SK-MEL-5 (cell line): ENCODE results near the gene CACNA1B. TPM values are rescaled to one million over a fixed set of nuclear protein-coding genes. Genes with fewer than 3 reads are reported as not detected.

ENCODE experiments used
- DNase-seq: peaks from one replicate; pipeline ENCODE4 v3.0.0-alpha.2; 2016; ENCODE audit warnings: low read depth, low spot score
- in situ Hi-C: cut with HindIII; loops from 2 replicates; pipeline ENCODE4 v1.10.0; 2016; ENCODE audit warnings: low sequenced_read_pairs, high pct_unique_total_duplicates, low pct_unique_long_range_greater_than_20kb
- total RNA-seq: library from RNA; depleted of rRNA; stranded (reverse); fragments of >200 nt; shearing (Covaris generic); gene quantifications from 2 replicates; pipeline ENCODE4 v1.2.3, GENCODE V29; 2014

Gene CACNA1B
- total RNA-seq, 1 experiment from 2014 or later = 0.11 TPM

GRCh38 chr9:137905740-137906139 lies 28.2 kb downstream of the CACNA1B start:
- in situ Hi-C loops = no loop called here
- DNase-seq = no peak

DNA sequence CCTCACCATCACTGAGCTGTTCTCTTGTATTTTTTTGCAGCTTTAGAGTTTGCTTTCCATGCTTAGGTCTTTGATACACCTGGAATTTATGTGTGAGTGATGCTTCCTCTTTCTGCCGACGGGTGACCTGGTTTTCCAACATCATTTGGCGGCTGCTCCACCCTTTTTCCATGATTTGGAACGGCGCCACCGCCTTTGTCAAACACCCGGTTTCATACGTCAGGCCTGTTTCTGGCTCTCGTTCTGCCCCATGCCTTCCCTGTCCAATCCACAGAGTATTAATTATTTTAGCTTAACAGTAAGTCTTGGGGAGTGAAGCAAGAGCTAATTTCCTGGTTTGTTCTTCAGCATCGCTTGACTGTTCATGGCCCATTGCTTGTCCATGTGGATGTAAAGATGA lies 30.2 kb downstream of the CACNA1B start:
- in situ Hi-C loops = no loop called here
- DNase-seq = no peak

DNA sequence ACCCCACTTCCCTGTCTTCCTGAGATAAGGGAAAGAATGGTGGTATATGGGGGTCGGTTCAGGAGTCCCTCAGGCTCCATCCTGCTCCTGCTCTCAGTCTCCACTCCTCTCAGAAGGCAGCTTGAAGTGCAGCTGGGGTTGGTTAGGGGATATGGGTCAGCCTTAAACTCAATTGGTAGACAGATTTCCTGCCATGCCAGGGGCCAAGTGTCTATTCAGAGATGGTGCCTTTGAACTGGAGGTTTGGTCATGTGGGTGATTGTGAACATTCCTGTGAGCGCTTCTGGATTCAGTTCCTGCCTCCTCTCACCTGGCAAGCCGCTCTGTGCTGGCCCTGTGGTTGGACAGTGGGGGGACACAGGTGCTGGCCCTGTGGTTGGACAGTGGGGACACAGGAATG lies 35.1 kb downstream of the CACNA1B start:
- in situ Hi-C loops = no loop called here
- DNase-seq = no peak

- in situ Hi-C loops = no loop called here
- DNase-seq = no peak
These were observed 35.5 kb downstream of the CACNA1B start for GRCh38 chr9:137913132-137913531.

DNA sequence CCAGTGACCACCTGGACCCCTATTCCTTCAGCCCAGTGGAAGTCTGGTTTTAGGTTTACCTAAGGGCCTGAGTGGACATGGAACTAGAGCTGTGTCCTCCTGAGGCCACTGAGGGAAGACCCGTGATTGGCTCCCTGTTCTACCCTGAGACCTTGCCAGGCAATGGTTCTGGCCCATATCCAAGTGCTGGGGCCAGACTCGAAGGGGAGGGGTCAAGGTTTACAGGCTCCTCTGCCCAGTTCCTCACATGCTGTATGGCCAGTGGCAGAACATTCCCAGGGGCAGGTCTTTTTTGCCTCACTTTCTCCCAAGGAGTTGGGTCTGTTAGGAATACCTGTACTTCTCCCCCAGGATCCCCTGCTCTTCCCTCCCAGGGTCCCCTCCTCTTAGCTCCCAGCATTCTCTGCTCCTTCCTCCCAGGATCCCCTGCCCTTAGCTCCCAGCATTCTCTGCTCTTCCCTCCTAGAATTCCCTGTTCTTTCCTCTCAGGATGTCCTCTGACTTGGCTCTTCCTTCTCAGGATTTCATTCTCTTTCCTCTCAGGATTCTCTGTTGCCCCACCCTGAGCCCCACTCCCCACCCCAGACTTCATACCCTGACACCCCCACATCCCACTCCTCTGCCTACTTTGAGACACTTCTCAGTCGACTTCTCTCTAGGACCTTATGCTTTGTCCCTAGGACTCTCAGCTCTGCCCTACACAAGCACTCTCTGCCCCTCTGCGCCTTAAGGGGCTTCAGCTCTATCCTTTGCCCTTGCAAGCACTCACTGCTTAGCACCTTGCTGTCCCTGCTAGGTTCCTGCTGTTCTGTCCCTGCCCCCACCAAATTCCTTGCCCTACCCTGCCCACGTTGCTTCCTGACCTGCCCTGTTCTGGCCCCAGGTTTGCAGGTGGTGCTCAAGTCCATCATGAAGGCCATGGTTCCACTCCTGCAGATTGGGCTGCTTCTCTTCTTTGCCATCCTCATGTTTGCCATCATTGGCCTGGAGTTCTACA lies 36.5 kb downstream of the CACNA1B start:
- in situ Hi-C loops = no loop called here
- DNase-seq = no peak

DNA sequence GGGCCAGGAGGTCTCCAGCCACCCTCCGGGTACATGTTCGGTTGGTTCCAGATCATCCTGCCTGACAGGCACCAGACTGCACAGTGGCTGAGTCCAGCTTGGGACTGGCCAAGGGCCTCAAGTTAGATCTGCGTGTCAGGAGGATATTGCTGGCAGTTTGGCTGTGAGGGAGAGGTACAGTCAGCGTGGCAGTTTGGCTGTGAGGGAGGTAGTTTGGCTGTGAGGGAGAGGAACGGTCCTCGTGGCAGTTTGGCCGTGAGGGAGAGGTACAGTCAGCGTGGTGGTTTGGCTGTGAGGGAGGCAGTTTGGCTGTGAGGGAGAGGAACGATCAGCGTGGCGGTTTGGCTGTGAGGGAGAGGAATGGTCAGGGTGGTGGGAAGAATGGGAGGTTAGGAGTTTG lies 39.0 kb downstream of the CACNA1B start:
- no peak for DNase-seq
- in situ Hi-C loops = no loop called here

GRCh38 chr9:137917116-137917515 lies 39.5 kb downstream of the CACNA1B start:
- in situ Hi-C loops = no loop called here
- DNase-seq = no peak

GRCh38 chr9:137917795-137918194 lies 40.2 kb downstream of the CACNA1B start:
- in situ Hi-C loops = no loop called here
- DNase-seq = no peak

- in situ Hi-C loops = no loop called here
- DNase-seq = no peak
These were observed 40.9 kb downstream of the CACNA1B start for GRCh38 chr9:137918331-137919094.

- in situ Hi-C loops = no loop called here
- no peak for DNase-seq
These were observed 41.5 kb downstream of the CACNA1B start for GRCh38 chr9:137919095-137919465.

- DNase-seq = no peak
- in situ Hi-C loops = no loop called here
These were observed 42.1 kb downstream of the CACNA1B start for GRCh38 chr9:137919649-137920141.

DNA sequence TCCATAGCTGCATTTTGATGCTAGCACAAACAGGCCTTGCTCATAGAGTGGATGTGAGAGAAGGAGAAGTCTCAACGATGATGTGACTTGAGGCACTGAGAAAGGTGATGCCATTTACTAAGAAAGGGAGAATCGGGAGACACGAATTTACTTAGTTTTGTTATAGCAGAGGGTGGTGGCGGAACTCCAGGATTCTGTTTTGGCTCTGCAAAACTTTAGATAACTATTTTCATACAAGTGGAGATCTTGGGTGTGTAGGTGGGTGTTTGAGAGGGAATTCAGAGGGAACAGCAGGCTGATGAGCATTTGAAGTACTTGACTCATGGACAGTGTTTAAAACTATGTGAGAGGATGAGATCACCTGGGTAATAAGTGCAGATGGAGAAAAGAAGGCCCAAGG lies 43.2 kb downstream of the CACNA1B start:
- DNase-seq = no peak
- in situ Hi-C loops = no loop called here

- in situ Hi-C loops = no loop called here
- no peak for DNase-seq
These were observed 46.6 kb downstream of the CACNA1B start for GRCh38 chr9:137924169-137924568.

- no peak for DNase-seq
- in situ Hi-C loops = no loop called here
These were observed 47.3 kb downstream of the CACNA1B start for GRCh38 chr9:137924761-137925369.

DNA sequence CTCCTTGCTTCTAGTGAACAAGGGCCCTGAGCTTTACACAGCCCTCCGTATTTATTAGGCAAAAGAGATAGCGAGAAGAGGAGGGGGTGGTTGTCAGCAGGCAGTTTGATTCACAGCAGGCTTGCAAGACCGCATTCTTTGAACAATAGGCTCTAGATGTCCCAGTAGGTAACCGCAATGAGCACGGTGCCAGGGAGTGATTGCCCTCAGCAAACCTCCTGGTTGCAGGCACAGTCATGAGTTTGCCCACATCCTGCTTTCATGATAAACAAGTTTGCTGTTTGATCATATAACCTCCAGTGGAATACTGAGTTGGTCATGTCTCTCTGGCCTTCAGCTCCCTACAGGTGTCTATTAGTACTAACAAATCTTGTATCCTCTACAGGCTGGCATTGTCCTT lies 66.1 kb downstream of the CACNA1B start:
- DNase-seq = peak; percentile 30

DNA sequence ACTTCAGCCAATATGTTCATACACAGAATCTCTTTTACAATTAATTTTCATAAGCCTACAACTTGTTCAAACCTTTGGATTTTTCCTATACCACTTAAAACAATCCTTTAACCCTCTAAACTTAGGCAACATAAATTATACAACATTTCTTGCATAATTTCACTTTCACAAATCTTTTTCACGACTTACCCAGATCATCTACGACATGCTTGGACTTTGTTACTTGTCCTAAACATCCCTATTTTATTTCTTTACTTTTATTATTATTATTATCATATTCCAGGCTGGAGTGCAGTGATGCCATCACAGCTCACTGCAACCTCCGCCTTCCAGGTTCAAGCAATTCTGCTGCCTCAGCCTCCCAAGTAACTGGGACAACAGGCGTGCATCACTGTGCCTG lies 68.0 kb downstream of the CACNA1B start:
- in situ Hi-C loops = no loop called here
- DNase-seq = no peak

More for the DNA sequence above, 66.1 kb downstream of the CACNA1B start:
- in situ Hi-C loops = no loop called here

DNA sequence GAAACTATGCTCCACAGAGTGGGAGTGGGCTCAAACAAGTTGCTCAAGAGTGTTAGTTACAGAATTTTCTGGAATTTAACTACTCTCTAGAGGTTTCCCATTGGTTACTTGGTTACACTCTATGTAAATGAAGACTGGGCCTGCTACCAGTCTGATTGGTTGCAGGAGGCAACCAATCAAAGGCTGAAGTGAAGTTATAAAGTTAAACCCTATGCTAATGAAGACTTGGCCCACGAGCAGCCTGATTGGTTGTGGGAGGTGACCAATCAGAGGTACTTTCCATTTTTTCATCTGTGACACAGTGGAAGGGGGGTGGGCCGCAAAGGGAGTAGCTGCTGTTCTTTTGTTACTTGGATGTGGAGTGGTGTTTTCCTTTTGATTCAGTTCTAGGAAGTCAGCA lies 69.4 kb downstream of the CACNA1B start:
- DNase-seq = no peak

DNA sequence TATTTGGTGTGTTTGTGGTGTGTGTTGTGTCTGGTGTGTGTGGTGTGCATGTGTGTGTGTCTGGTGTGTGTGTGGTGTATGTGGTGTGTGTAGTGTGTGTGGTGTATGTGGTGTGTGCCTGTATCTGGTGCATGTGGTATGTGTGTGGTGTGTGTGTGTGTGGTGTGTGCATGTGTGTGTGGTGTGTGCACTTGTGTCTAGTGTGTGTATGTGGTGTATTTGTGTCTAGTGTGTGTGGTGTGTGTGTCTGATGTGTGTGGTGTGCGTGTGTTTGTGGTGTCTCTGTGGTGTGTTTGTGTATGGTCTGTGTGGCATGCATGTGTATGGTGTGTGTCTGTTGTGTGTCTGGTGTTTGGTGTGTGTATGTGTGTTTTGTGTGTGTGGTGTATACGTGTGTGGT lies 71.1 kb downstream of the CACNA1B start:
- in situ Hi-C loops = no loop called here
- no peak for DNase-seq

More for the DNA sequence above, 69.4 kb downstream of the CACNA1B start:
- in situ Hi-C loops = no loop called here
